H1 (cell line): Measurements from ENCODE around the gene SYK. TPM values are rescaled to one million over a fixed set of nuclear protein-coding genes. Genes with fewer than 3 reads are reported as not detected.

ENCODE experiments used
- CTCF ChIA-PET: fragments of 300-600 bp; sonication (Branson Sonifier 250); formaldehyde crosslinking; loops from one replicate; lab custom pipeline; 2021; ENCODE audit not compliant: partially characterized antibody; lab: Charles Lee
- POLR2A ChIA-PET: fragments of 300-600 bp; sonication (Branson Sonifier 250); formaldehyde crosslinking; loops from one replicate; lab custom pipeline; 2021; ENCODE audit warnings: inconsistent platforms; ENCODE audit not compliant: partially characterized antibody; lab: Charles Lee
- DNase-seq, 2 experiments: peaks; one replicate each; pipeline versions ENCODE4 v3.0.0 to v3.0.0-alpha.2; 2010 to 2022; ENCODE audit warnings: low spot score in 2 of 2, low read depth in 1 of 2, mixed read lengths in 1 of 2
- FAIRE-seq: peaks from 2 replicates; lab custom pipeline; 2011; peaks lifted over from hg19 to GRCh38; lab: Jason Lieb, UNC
- H2AFZ ChIP-seq: 2 replicates; pipeline ENCODE4 v1.8.1; 2012; ENCODE audit warnings: low read length, inconsistent platforms
- H2AK5ac ChIP-seq: 2 replicates; pipeline ENCODE4 v1.6.1; 2013; ENCODE audit warnings: low read depth, low read length
- H2BK120ac ChIP-seq: replicated peaks from 2 replicates; pipeline ENCODE3; 2013; ENCODE audit warnings: low read depth, low read length, inconsistent platforms
- H2BK12ac ChIP-seq: 2 replicates; pipeline ENCODE4 v1.6.1; 2013; ENCODE audit warnings: low read depth, low read length
- H2BK15ac ChIP-seq: 2 replicates; pipeline ENCODE4 v1.6.1; 2013; ENCODE audit warnings: low read length
- H2BK20ac ChIP-seq: 2 replicates; pipeline ENCODE4 v1.6.1; 2013; ENCODE audit warnings: low read length
- H2BK5ac ChIP-seq: 2 replicates; pipeline ENCODE4 v1.6.1; 2013; ENCODE audit warnings: low read depth, low read length
- H3K14ac ChIP-seq: 2 replicates; pipeline ENCODE4 v1.6.1; 2013; ENCODE audit warnings: inconsistent platforms; ENCODE audit not compliant: insufficient read length
- H3K18ac ChIP-seq: 2 replicates; pipeline ENCODE4 v1.6.1; 2013; ENCODE audit warnings: low read length; ENCODE audit errors: extremely low read depth
- H3K23ac ChIP-seq: 2 replicates; pipeline ENCODE4 v1.6.1; 2013; ENCODE audit warnings: inconsistent platforms; ENCODE audit not compliant: insufficient read length
- H3K23me2 ChIP-seq: 2 replicates; pipeline ENCODE4 v1.6.1; 2013; ENCODE audit warnings: low read depth, low read length
- H3K27ac ChIP-seq: 2 replicates; pipeline ENCODE4 v1.6.1; 2011; ENCODE audit warnings: low read depth, low read length, inconsistent platforms
- H3K27me3 ChIP-seq, 4 experiments: replicated peaks in 1 of 4; 1 replicate in 1 of 4; 2 replicates in 3 of 4; pipeline versions ENCODE4 v1.6.1 to v1.8.1; 2011 to 2013; ENCODE audit warnings: low read length in 3 of 4, mild to moderate bottlenecking in 3 of 4, inconsistent platforms in 2 of 4, mixed read lengths in 2 of 4, moderate library complexity in 1 of 4; ENCODE audit not compliant: control insufficient read depth in 3 of 4, insufficient read depth in 3 of 4; ENCODE audit errors: extremely low read depth in 1 of 4
- H3K36me3 ChIP-seq, 4 experiments: 2 replicates each; pipeline versions ENCODE4 v1.6.1 to v1.8.1; 2011 to 2013; ENCODE audit warnings: mild to moderate bottlenecking in 4 of 4, low read length in 3 of 4, moderate library complexity in 2 of 4, control low read depth in 1 of 4, inconsistent platforms in 1 of 4; ENCODE audit not compliant: insufficient read depth in 4 of 4, control insufficient read depth in 2 of 4
- H3K4ac ChIP-seq: replicated peaks from 2 replicates; pipeline ENCODE3; 2013; ENCODE audit warnings: low read length, low read depth, mixed read lengths, inconsistent platforms; ENCODE audit not compliant: insufficient read length
- H3K4me1 ChIP-seq, 4 experiments: replicated peaks in 1 of 4; 1 replicate in 1 of 4; 2 replicates in 3 of 4; pipeline versions ENCODE4 v1.6.1 to v1.8.1; 2011 to 2013; ENCODE audit warnings: low read length in 3 of 4, inconsistent platforms in 2 of 4, mixed read lengths in 1 of 4; ENCODE audit not compliant: insufficient read depth in 4 of 4, control insufficient read depth in 3 of 4
- H3K4me2 ChIP-seq, 2 experiments: 2 replicates each; pipeline versions ENCODE4 v1.6.1 to v1.8.1; 2011 to 2013; ENCODE audit warnings: low read depth in 2 of 2, low read length in 2 of 2, control low read depth in 1 of 2, inconsistent platforms in 1 of 2, mild to moderate bottlenecking in 1 of 2; ENCODE audit not compliant: insufficient read depth in 1 of 2
- H3K4me3 ChIP-seq, 4 experiments: fragments of 200-600, 300-600 bp in 1 of 4; sonication (generic), shearing (Covaris generic), sonication (Bioruptor Twin) in 1 of 4; 2 replicates each; pipeline versions ENCODE4 v1.5.1 to v1.8.1; 2011 to 2016; ENCODE audit warnings: low read length in 4 of 4, low read depth in 3 of 4, control low read depth in 2 of 4, inconsistent platforms in 2 of 4, mild to moderate bottlenecking in 2 of 4, mixed read lengths in 1 of 4, moderate library complexity in 1 of 4; ENCODE audit not compliant: insufficient read depth in 2 of 4; ENCODE audit errors: extremely low read depth in 1 of 4
- H3K56ac ChIP-seq: replicated peaks from 2 replicates; pipeline ENCODE3; 2013; ENCODE audit warnings: low read depth, mild to moderate bottlenecking, mixed read lengths, low read length, inconsistent platforms; ENCODE audit not compliant: insufficient read length
- H3K79me1 ChIP-seq: 2 replicates; pipeline ENCODE4 v1.6.1; 2013; ENCODE audit warnings: low read depth, low read length, control low read depth
- H3K79me2 ChIP-seq, 2 experiments: 2 replicates each; pipeline versions ENCODE4 v1.6.1 to v1.8.1; 2012 to 2013; ENCODE audit warnings: low read length in 2 of 2, mild to moderate bottlenecking in 2 of 2, inconsistent platforms in 1 of 2; ENCODE audit not compliant: insufficient read depth in 2 of 2, control insufficient read depth in 1 of 2
- H3K9ac ChIP-seq, 4 experiments: replicated peaks in 1 of 4; 1 replicate in 1 of 4; 2 replicates in 3 of 4; pipeline versions ENCODE4 v1.6.1 to v1.8.1; 2011 to 2013; ENCODE audit warnings: low read depth in 3 of 4, low read length in 3 of 4, control low read depth in 2 of 4, mild to moderate bottlenecking in 2 of 4, moderate library complexity in 2 of 4, inconsistent platforms in 1 of 4; ENCODE audit errors: extremely low read depth in 1 of 4
- H3K9me3 ChIP-seq, 2 experiments: 2 replicates each; pipeline versions ENCODE4 v1.6.1 to v1.8.1; 2012 to 2013; ENCODE audit warnings: mild to moderate bottlenecking in 2 of 2, moderate library complexity in 2 of 2, control low read depth in 1 of 2, inconsistent platforms in 1 of 2, low read depth in 1 of 2, low read length in 1 of 2, mixed read lengths in 1 of 2; ENCODE audit not compliant: insufficient read depth in 2 of 2
- H4K20me1 ChIP-seq, 2 experiments: replicated peaks in 1 of 2; 2 replicates each; pipeline versions ENCODE3 to v1.8.1; 2011 to 2013; ENCODE audit warnings: inconsistent platforms in 2 of 2, low read length in 2 of 2, mild to moderate bottlenecking in 1 of 2; ENCODE audit not compliant: insufficient read depth in 2 of 2, control insufficient read depth in 1 of 2
- H4K5ac ChIP-seq: 2 replicates; pipeline ENCODE4 v1.6.1; 2013; ENCODE audit warnings: low read length, low read depth, mixed read lengths, inconsistent platforms; ENCODE audit not compliant: insufficient read length
- H4K8ac ChIP-seq: 2 replicates; pipeline ENCODE4 v1.8.0; 2013; ENCODE audit warnings: mild to moderate bottlenecking, moderate library complexity, low read length, inconsistent platforms; ENCODE audit not compliant: insufficient read depth; ENCODE audit errors: extremely low read depth
- H4K91ac ChIP-seq: replicated peaks from 2 replicates; pipeline ENCODE3; 2013; ENCODE audit warnings: low read length, mixed read lengths, inconsistent platforms; ENCODE audit not compliant: insufficient read length
- CTCF ChIP-seq, 3 experiments: IDR thresholded peaks; 1 replicate in 2 of 3; 2 replicates in 1 of 3; pipeline versions ENCODE4 v1.5.1 to v1.6.1; 2011; ENCODE audit warnings: low read length in 3 of 3, mild to moderate bottlenecking in 3 of 3, inconsistent platforms in 2 of 3, low read depth in 1 of 3, moderate library complexity in 1 of 3; ENCODE audit not compliant: insufficient read depth in 1 of 3; ENCODE audit errors: control extremely low read depth in 1 of 3
- FOSL1 ChIP-seq: IDR thresholded peaks from 2 replicates; pipeline ENCODE4 v1.6.1; 2011; ENCODE audit warnings: mild to moderate bottlenecking, low read depth, low read length, moderate library complexity; ENCODE audit not compliant: insufficient read depth
- WGBS, 2 experiments: shearing (Covaris generic) in 1 of 2; methylation state at CpG; one replicate each; pipeline versions ENCODE4 v1.1.6 to v1.1.7; 2013 to 2015; ENCODE audit warnings: low lambda C conversion rate in 2 of 2, mixed read lengths in 2 of 2, inconsistent platforms in 1 of 2, low coverage in 1 of 2, missing lambda C conversion rate in 1 of 2; ENCODE audit not compliant: insufficient replicate concordance in 2 of 2, insufficient coverage in 1 of 2, insufficient read length in 1 of 2; ENCODE audit errors: extremely low coverage in 1 of 2, missing lambda C conversion rate in 1 of 2; 5-methylcytosine and 5-hydroxymethylcytosine counted together
- polyA plus RNA-seq, 7 experiments: library from polyadenylated mRNA; depleted of rRNA in 3 of 7; stranded (reverse) in 5 of 7; unstranded in 2 of 7; fragments of >200 nt in 5 of 7; fragments of 200-250 nt in 2 of 7; gene quantifications; 1 replicate in 5 of 7; 2 replicates in 1 of 7; 4 replicates in 1 of 7; pipeline versions ENCODE4 v1.2.1 to v1.2.3, GENCODE V29; 2011 to 2013; ENCODE audit warnings: missing spikeins in 2 of 7, mixed read lengths in 2 of 7
- total RNA-seq: library from RNA; stranded (reverse); fragmentation: NEBNext Ultra II Directional; extraction: Animal tissue kit (Norgen Biotek cat#: 25700); gene quantifications from 2 replicates; pipeline ENCODE4 v1.2.1, GENCODE V29; 2021
- TF ChIP-seq, protein P1 (sequence below): IDR thresholded peaks from 2 replicates; pipeline ENCODE4 v1.6.1; 2011; ENCODE audit warnings: low read length, improper control_type of control experiment

The SYK gene
- total and polyA plus RNA-seq, 2 of the 8 experiments (the other 6 are each of a cell fraction or from before 2014, with no cell fraction given), result 1.5 to 4.4 TPM

DNA sequence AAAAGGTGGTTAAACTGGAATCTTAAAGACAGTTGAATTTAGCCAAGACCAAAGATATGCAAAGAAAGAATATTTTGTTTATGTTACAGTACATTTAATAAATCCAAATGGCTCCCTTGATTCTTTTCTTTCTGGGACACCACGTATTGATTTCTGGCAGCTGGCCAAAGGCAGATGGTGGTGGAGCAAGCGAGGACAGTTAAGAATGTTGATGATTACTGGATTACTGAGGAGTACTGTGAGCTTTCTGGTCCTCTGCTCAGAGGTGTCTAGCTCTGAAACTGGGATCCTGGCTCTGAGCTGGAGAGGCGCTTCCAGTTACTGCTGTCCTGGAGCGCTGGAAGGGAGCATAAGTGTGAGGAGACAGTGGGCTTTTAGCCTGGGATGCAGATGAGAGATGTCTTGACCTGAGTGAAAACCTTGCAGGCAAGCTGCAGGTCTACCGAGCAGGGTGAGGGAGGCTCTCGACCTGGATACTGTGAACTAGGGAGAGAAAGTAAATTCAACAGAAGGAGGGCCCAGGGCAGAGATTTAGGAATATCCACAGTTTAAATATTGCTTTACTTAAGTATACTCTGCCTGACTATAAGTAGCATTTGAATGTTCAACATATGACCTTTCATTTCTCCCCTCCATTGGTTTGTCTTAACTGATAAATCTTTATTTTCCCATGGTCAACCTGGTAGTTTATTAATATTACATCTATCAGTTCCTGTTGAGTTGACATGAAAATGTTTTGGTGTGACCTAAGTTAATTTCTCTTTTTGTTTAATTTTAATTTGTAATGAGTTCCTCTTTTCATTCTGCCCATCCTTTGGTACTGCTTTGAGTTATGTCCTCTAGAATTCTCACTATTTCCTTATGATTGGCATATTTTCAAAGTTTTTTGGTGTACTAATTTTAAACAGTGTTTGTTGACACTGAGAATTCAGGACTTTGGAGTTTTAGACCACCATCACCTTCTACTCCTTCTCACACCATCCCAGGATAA, 3.7 kb downstream of the SYK start:
- Histone ChIP-seq H3K4ac (no peak overlapping the region), H3K27me3 (peaks cover 0 to 18% (median 11%) of the 10 kb centered on the region in 4 experiments; a peak in 6 of 7 replicates), H3K4me1 (peaks cover 0 to 5% (median under 1%) of the 10 kb centered on the region in 4 experiments; a peak in 2 of 7 replicates), H3K4me2 (no peak overlapping the region), H3K79me2 (no peaks in the 10 kb centered on the region), H3K27ac (no peak overlapping the region), H2BK20ac (no peak overlapping the region), H3K18ac (no peak overlapping the region), H2AFZ (no peak overlapping the region), H2AK5ac (no peak overlapping the region), H4K8ac (no peak overlapping the region), H2BK12ac (no peak overlapping the region), H2BK15ac (no peak overlapping the region), H4K20me1 (peaks cover 0 to 2% of the 10 kb centered on the region in 2 experiments), H3K23ac (no peak overlapping the region), H3K4me3 (no peak overlapping the region), H2BK120ac (no peak overlapping the region), H3K23me2 (peaks cover 8% of the 10 kb centered on the region; the same call in 1 of the 2 replicates), H3K9me3 (no peaks in the 10 kb centered on the region), H4K91ac (no peak overlapping the region), H2BK5ac (no peak overlapping the region), H3K56ac (no peak overlapping the region), H3K9ac (no peak overlapping the region), H3K14ac (no peak overlapping the region), H4K5ac (no peak overlapping the region), H3K36me3 (no peaks in the 10 kb centered on the region), H3K79me1 (no peaks in the 10 kb centered on the region; the same call in 1 of the 2 replicates)
- POLR2A ChIA-PET, result no interaction called here
- FAIRE-seq, result no peak
- DNase-seq, result no peak
- CTCF ChIA-PET, result interaction anchor here (1.0 kb wide), 1 partner anchor 8 kb away, joined by 4 read pairs; no protein-coding TSS in a partner anchor
- TF ChIP-seq, protein P1, sequence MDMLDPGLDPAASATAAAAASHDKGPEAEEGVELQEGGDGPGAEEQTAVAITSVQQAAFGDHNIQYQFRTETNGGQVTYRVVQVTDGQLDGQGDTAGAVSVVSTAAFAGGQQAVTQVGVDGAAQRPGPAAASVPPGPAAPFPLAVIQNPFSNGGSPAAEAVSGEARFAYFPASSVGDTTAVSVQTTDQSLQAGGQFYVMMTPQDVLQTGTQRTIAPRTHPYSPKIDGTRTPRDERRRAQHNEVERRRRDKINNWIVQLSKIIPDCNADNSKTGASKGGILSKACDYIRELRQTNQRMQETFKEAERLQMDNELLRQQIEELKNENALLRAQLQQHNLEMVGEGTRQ, result no peak
- TF ChIP-seq FOSL1 (no peak), CTCF (IDR thresholded peaks at IDR 0.05; ENCODE audit: control extremely low read depth in 1 of 3, insufficient read depth in 1 of 3, low read depth in 1 of 3, low read length in 3 of 3) (no peak)
- WGBS, 2 experiments, result 71% methylated on average over 6 of the region's 6 CpGs; no CpG with 5 or more reads in 1 of the 2 experiments
